Measurements from ENCODE around the gene CORO7.

- no peak for TF ChIP-seq MAX (IDR thresholded peaks at IDR 0.05; ENCODE audit: low read depth, low read length)
- TF ChIP-seq CTCF (IDR thresholded peaks at IDR 0.05; ENCODE audit: low read depth, low read length), result no peak
Observed at GRCh38 chr16:4339455-4339854, 76.9 kb downstream of the CORO7 start.

Measured in NB4 (cell line).